ENCODE data around the gene ARVCF. TPM values are rescaled to one million over a fixed set of nuclear protein-coding genes. Genes with fewer than 3 reads are reported as not detected.
A peak's percentile ranks its signal among the peaks of the same experiment; 100 is the strongest.

Gene ARVCF
- total RNA-seq, 1 donor from 2014 or later, result 19.2 TPM

- DNase-seq (ENCODE audit: low read depth), result no peak
- no peak for FAIRE-seq
- TF ChIP-seq CTCF (IDR thresholded peaks at IDR 0.05; ENCODE audit: insufficient read depth, low read length, severe bottlenecking), result no peak
- H3K36me3 ChIP-seq (ENCODE audit: control insufficient read depth, insufficient read depth, low read length), result no peaks in the 10 kb centered on the region
- no peak overlapping the region for H3K4me3 ChIP-seq (ENCODE audit: low read depth, low read length)
- no peaks in the 10 kb centered on the region for H3K27me3 ChIP-seq (ENCODE audit: control insufficient read depth, insufficient read depth, low read length)
These were observed 7.6 kb downstream of the ARVCF start for GRCh38 chr22:20009018-20009491.

- DNase-seq (ENCODE audit: low read depth), result no peak
- Histone ChIP-seq H3K27me3 (ENCODE audit: control insufficient read depth, insufficient read depth, low read length) (no peaks in the 10 kb centered on the region), H3K36me3 (ENCODE audit: control insufficient read depth, insufficient read depth, low read length) (no peaks in the 10 kb centered on the region), H3K4me3 (ENCODE audit: low read depth, low read length) (no peak overlapping the region)
- no peak for TF ChIP-seq CTCF (IDR thresholded peaks at IDR 0.05; ENCODE audit: insufficient read depth, low read length, severe bottlenecking)
- FAIRE-seq, result peak; percentile 28
These were observed 8.2 kb downstream of the ARVCF start for GRCh38 chr22:20008221-20008995.

- no peak for DNase-seq (ENCODE audit: low read depth)
- H3K27me3 ChIP-seq (ENCODE audit: control insufficient read depth, insufficient read depth, low read length), result no peaks in the 10 kb centered on the region
- no peak for FAIRE-seq
- H3K4me3 ChIP-seq (ENCODE audit: low read depth, low read length), result no peak overlapping the region
- no peak for TF ChIP-seq CTCF (IDR thresholded peaks at IDR 0.05; ENCODE audit: insufficient read depth, low read length, severe bottlenecking)
- H3K36me3 ChIP-seq (ENCODE audit: control insufficient read depth, insufficient read depth, low read length), result no peaks in the 10 kb centered on the region
These were observed 12.2 kb downstream of the ARVCF start for GRCh38 chr22:20004464-20004863.

GRCh38 chr22:20003304-20003703 is 13.3 kb downstream of the ARVCF start:
- Histone ChIP-seq H3K27me3 (ENCODE audit: control insufficient read depth, insufficient read depth, low read length) (no peaks in the 10 kb centered on the region), H3K36me3 (ENCODE audit: control insufficient read depth, insufficient read depth, low read length) (no peaks in the 10 kb centered on the region), H3K4me3 (ENCODE audit: low read depth, low read length) (no peak overlapping the region)
- FAIRE-seq (no peak), DNase-seq (ENCODE audit: low read depth) (no peak)
- no peak for TF ChIP-seq CTCF (IDR thresholded peaks at IDR 0.05; ENCODE audit: insufficient read depth, low read length, severe bottlenecking)

GRCh38 chr22:20002636-20003035 is 14.0 kb downstream of the ARVCF start:
- H3K4me3 ChIP-seq (ENCODE audit: low read depth, low read length), result no peak overlapping the region
- FAIRE-seq (no peak), DNase-seq (ENCODE audit: low read depth) (no peak)
- H3K36me3 ChIP-seq (ENCODE audit: control insufficient read depth, insufficient read depth, low read length), result no peaks in the 10 kb centered on the region
- peaks cover 1% of the 10 kb centered on the region for H3K27me3 ChIP-seq (ENCODE audit: control insufficient read depth, insufficient read depth, low read length)
- TF ChIP-seq CTCF (IDR thresholded peaks at IDR 0.05; ENCODE audit: insufficient read depth, low read length, severe bottlenecking), result no peak

GRCh38 chr22:20002128-20002527 is 14.5 kb downstream of the ARVCF start:
- TF ChIP-seq CTCF (IDR thresholded peaks at IDR 0.05; ENCODE audit: insufficient read depth, low read length, severe bottlenecking), result no peak
- no peak for FAIRE-seq
- DNase-seq (ENCODE audit: low read depth), result no peak
- Histone ChIP-seq H3K27me3 (ENCODE audit: control insufficient read depth, insufficient read depth, low read length) (peaks cover 4% of the 10 kb centered on the region), H3K36me3 (ENCODE audit: control insufficient read depth, insufficient read depth, low read length) (no peaks in the 10 kb centered on the region), H3K4me3 (ENCODE audit: low read depth, low read length) (no peak overlapping the region)
